ENCODE data around the gene QKI.

QKI gene

DNA sequence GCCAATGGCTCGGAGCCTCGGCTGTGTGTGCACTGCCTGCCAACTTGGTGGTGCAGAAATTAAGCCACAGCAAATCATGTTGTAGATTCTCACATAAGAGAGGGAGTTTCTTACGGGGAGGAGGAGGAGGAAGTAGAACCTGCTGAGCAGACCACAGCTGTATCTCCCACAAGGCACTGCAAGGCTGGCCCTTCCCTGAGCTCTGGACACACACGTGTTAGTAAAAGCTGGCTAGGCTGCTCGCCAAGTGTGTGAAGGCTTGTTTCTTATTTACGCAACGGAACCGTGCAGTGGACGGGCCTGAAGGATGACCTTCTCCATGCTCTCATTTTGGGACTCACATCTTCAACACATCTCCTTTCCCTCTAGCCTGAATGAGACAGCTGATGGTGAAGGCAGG is 15.7 kb upstream of the QKI start:
- Mint-ChIP-seq H3K36me3 (ENCODE audit: low read depth) (no peaks in the 10 kb centered on the region), H3K4me1 (peaks cover 3% of the 10 kb centered on the region), H3K9me3 (no peaks in the 10 kb centered on the region), H3K4me3 (no peak overlapping the region), H3K27me3 (peaks cover 22% of the 10 kb centered on the region), H3K27ac (no peak overlapping the region)
- DNase-seq = no peak
- no peak for ATAC-seq

DNA sequence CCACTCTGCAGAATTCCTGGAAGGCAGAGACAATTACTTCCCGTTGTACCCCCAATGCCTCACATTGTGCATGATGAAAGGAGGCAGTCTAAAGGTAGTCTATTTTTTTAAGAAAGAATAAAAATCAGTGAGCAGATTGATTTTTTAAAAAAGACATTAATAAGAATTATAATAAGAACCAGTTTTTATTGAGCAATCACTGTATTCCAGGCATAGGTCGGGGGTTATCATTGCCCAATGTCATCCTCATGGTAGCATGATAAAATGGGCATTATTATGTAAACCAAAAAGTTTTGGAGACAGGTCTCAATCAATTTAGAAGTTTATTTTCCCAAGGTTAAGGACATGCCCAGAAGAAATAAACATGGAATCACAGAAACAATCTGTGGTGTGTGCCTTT is 14.0 kb upstream of the QKI start:
- H3K36me3 Mint-ChIP-seq (ENCODE audit: low read depth) = no peaks in the 10 kb centered on the region
- no peak overlapping the region for H3K4me3 Mint-ChIP-seq
- peaks cover 4% of the 10 kb centered on the region for H3K4me1 Mint-ChIP-seq
- H3K27me3 Mint-ChIP-seq = peaks cover 22% of the 10 kb centered on the region
- no peaks in the 10 kb centered on the region for H3K9me3 Mint-ChIP-seq
- H3K27ac Mint-ChIP-seq = no peak overlapping the region
- DNase-seq = no peak
- ATAC-seq = no peak

DNA sequence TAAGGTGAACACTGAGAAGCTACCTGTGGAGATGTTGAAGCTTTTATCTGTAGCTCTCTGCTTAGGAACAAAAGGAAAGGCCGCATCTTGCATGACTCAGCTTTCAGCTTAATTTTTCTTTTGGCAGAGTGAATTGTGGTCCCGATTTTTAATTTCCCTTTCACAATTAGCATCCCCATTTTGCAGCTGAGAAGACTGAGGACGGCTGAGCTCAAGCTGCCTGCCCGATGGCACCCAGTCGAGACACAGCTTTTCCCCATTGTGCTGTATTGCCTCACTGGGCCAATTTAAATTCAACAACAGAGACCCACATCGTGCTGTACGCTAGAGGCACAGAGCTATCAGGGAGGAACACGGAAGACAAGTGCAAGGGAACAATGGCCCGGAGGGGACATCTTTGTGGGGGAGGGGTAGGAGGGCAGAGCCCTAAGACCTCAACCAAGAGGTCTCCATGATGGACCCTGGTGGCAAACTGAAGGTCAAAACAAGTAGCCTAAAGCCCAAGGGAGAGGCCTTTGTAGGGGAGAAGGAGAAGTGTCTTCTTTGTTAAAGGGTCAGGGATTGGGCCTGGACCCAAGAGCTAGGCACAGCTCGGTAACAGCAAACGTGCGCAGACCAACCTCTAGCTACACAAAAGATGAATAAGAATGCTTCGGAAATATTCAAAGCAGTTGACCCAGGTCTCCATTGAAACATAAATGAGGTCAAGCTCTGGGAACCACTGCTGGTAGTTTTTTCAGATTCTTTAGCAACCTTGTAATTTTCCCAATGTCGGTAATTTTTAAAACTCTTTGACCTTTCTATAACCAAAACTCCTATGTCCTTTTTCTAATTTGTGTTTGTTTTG is 13.3 kb upstream of the QKI start:
- Mint-ChIP-seq H3K36me3 (ENCODE audit: low read depth) (no peaks in the 10 kb centered on the region), H3K27ac (no peak overlapping the region), H3K4me3 (no peak overlapping the region), H3K27me3 (peaks cover 18% of the 10 kb centered on the region), H3K4me1 (peaks cover 12% of the 10 kb centered on the region), H3K9me3 (no peaks in the 10 kb centered on the region)
- DNase-seq = no peak
- no peak for ATAC-seq

DNA sequence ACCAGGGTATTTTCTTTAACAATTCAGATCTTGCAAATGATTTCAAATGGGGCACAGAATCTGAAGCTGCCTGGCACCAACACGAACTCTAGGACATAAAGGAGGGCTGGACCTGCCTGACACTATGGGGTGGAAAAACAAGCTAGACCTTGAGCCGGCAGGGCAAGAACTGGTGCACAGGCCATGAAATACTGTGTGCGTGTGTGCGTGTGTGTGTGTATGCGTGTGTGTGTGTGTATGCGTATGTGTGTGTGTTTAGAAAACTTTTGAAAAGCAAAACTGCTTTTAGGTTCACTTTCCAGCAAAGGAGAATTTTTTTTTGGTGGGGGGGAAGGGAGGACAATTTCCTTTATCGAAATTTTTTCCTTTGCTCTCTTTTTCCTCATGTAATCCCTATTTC is 11.9 kb upstream of the QKI start:
- peaks cover 6% of the 10 kb centered on the region for H3K27me3 Mint-ChIP-seq
- H3K27ac Mint-ChIP-seq = no peak overlapping the region
- no peaks in the 10 kb centered on the region for H3K9me3 Mint-ChIP-seq
- H3K4me1 Mint-ChIP-seq = peaks cover 13% of the 10 kb centered on the region
- H3K36me3 Mint-ChIP-seq (ENCODE audit: low read depth) = no peaks in the 10 kb centered on the region
- ATAC-seq (no peak), DNase-seq (no peak)
- no peak overlapping the region for H3K4me3 Mint-ChIP-seq

DNA sequence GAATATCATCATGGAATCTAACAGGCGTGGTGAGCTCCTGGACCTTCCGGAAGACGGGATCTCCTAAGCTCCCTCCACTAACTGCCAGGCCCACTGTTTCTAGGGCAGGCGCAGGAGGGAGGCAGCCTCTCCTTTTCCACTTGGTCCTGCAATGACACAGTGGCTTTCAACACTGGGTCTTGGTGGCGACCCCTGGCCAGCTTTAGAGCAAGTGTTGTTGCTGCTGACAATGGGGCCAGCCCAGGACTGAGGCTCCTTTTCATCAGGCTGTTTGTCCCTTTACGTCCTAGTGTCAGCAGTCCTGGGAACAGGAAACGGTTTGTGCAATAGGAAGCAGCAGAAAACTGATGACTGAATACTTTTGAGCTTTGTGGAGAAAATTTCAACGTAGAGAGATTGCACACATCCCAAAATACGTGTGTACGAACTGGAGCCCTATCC is 9.7 kb upstream of the QKI start:
- Mint-ChIP-seq H3K36me3 (ENCODE audit: low read depth) (no peaks in the 10 kb centered on the region), H3K4me1 (peaks cover 13% of the 10 kb centered on the region), H3K27ac (no peak overlapping the region), H3K27me3 (peaks cover 3% of the 10 kb centered on the region), H3K9me3 (no peaks in the 10 kb centered on the region), H3K4me3 (no peak overlapping the region)
- ATAC-seq = no peak
- no peak for DNase-seq

DNA sequence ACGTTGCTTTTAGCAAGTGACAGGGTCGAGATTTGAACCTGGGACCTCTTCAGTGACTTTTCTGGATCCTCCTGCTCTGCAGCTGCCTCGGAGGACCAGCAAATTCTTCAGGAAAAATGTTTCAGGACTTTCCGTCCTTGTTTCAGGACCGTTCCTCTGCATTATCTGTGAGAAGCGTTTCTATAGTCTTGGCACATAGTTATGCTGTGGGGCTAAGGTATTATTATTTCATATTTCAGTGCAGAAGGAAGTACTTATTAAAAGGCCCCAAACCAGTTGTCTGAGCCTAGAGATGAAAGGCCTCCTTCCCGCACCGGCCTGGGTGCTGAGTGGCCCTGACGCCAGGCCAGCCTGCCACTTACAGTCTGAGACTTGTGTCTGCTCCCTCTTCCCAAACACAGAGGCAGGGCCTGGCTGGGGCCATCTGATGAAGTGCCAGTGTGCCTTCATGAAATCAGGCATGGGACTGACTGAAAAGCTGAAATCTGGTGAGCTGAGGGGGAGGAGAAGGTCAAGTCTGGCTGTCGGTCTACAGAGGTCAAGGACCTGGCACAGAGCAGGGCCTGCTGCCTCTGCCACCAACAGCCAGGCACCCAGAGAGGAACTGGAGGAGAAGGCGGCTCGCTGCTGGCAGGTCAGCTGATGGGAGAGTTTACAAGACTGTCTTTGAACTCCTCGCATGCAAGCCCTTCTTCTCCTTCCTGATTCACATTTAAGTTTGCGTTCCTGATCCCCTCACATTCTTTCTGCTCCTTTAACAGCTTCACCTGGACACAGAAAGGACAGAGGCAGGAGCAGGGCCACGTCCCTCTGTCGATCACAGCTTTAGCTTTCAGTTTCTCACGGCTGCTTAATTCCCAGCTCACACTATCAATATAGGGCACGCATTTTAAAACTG is 8.9 kb upstream of the QKI start:
- DNase-seq (peak; percentile 13), ATAC-seq (peak; percentile 68)
- H3K4me1 Mint-ChIP-seq = peaks cover 13% of the 10 kb centered on the region
- no peaks in the 10 kb centered on the region for H3K9me3 Mint-ChIP-seq
- peak overlapping the region; percentile 57 for H3K27ac Mint-ChIP-seq
- H3K27me3 Mint-ChIP-seq = peaks cover 3% of the 10 kb centered on the region
- peak overlapping the region; percentile 73 for H3K4me3 Mint-ChIP-seq
- no peaks in the 10 kb centered on the region for H3K36me3 Mint-ChIP-seq (ENCODE audit: low read depth)

DNA sequence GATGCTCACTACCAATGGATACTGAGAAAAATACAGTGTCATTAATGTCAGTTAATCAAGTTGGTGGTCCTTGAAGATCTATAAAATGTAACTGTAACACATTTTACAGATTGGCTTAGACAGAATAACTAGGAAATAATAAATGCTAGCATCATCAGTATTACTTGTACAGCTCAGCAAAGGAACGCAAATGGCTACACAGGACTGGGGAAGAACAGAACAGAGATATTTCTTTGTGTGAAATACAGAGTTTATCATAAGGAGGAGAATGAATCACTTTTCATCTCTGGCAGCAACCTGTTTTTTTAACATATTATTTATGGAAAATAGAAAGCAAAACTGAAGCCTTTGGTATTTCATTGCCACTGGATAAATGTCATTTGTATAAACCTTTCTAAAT is 8.2 kb upstream of the QKI start:
- peaks cover 3% of the 10 kb centered on the region for H3K27me3 Mint-ChIP-seq
- H3K36me3 Mint-ChIP-seq (ENCODE audit: low read depth) = no peaks in the 10 kb centered on the region
- peak overlapping the region; percentile 73 for H3K4me3 Mint-ChIP-seq
- no peak for ATAC-seq
- H3K9me3 Mint-ChIP-seq = no peaks in the 10 kb centered on the region
- H3K4me1 Mint-ChIP-seq = peaks cover 15% of the 10 kb centered on the region
- DNase-seq = no peak
- peak overlapping the region; percentile 57 for H3K27ac Mint-ChIP-seq

DNA sequence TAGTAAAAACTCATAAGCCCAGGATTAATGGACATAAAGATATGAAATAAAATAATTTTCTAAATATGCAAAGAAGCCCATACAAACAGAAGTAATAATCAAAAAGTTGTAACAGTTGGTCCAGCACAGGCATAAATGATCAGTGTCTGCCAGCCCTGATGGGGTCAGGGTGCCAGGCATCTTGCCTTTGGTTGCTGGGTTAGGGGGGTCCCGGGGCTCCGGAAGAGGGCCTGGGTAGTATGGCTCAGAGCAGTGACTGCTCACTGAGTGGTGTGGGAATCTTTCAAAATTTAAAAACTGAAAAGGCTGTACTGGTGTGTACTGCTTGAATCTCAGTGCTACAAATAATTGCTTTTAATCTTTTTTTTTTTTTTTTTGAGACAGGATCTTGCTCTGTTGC is 7.7 kb upstream of the QKI start:
- no peak for DNase-seq
- H3K27ac Mint-ChIP-seq = no peak overlapping the region
- H3K4me1 Mint-ChIP-seq = peaks cover 16% of the 10 kb centered on the region
- H3K4me3 Mint-ChIP-seq = no peak overlapping the region
- H3K36me3 Mint-ChIP-seq (ENCODE audit: low read depth) = no peaks in the 10 kb centered on the region
- H3K9me3 Mint-ChIP-seq = no peaks in the 10 kb centered on the region
- H3K27me3 Mint-ChIP-seq = peaks cover 3% of the 10 kb centered on the region
- no peak for ATAC-seq

DNA sequence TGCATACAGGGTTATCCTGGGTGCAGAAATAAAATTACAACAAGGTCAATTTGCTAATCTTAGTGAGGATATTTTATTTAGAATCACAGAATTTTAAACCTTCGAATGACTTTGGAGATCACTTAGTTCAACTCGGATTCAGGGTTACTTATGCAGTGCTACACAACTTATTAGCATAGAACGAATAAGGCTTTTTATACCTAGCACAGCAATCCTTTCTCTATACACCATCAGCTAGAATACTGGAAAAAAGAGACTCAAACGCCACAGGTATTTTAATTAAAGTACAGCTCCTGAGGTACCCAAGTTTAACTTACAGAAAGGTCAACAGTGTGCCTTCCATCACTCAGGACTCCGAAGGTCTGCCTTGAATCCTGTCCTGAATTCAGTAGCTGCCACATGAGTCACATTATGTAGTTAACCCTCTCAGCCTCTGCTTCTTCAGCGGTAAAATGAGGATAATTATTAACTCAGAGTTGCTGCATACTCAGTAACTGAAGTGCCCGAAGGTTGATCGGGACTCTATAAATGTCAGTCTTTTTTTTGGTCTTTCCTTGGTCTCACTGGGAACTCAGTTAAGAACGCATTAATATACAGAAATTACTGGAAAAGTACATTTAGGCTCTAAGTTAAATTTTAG is 6.0 kb upstream of the QKI start:
- H3K27me3 Mint-ChIP-seq = peaks cover 3% of the 10 kb centered on the region

DNA sequence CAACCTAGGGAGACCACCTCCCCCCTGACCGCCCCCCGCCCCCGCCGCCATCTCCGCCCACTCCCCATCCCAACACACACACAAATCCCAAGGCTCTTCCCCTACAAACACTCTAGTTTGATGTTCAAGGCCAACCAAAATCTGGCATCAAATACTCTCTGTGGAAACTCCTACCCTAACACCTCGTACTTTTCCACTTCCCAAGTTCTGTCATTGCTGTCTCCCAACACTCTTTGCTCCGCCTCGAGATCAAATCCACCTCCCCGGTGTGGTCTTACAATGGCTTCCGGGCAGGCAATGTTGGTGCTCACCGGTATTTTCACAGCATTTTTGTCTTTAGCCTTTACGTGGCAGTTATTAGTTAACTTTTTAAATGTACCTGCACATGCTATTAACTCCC is 4.8 kb upstream of the QKI start:
- H3K9me3 Mint-ChIP-seq = no peaks in the 10 kb centered on the region
- ATAC-seq (no peak), DNase-seq (no peak)
- H3K36me3 Mint-ChIP-seq (ENCODE audit: low read depth) = no peaks in the 10 kb centered on the region
- no peak overlapping the region for H3K4me3 Mint-ChIP-seq
- H3K4me1 Mint-ChIP-seq = peaks cover 26% of the 10 kb centered on the region
- peaks cover 3% of the 10 kb centered on the region for H3K27me3 Mint-ChIP-seq
- no peak overlapping the region for H3K27ac Mint-ChIP-seq

More for the DNA sequence above, 6.0 kb upstream of the QKI start:
- no peaks in the 10 kb centered on the region for H3K36me3 Mint-ChIP-seq (ENCODE audit: low read depth)
- no peak for DNase-seq
- no peaks in the 10 kb centered on the region for H3K9me3 Mint-ChIP-seq
- H3K4me3 Mint-ChIP-seq = no peak overlapping the region
- peaks cover 26% of the 10 kb centered on the region for H3K4me1 Mint-ChIP-seq
- ATAC-seq = no peak
- no peak overlapping the region for H3K27ac Mint-ChIP-seq

DNA sequence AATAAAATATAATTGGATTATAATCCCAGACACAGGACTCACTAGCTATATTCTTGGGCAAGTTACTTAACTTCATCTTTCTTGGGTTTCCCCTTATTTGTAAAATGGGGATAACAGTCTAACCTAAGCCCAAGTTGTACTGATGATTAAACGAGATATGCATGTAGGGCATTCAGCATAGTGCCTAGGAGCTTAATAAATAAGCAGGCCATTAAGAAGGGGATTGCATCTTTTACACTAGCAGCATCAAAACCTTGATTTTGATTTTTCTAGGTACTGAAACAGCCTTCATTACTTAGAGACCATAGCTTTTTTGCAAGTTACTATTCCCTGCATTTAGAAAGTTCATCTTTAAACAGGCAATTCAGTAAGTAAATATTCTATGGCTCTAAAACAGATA is 2.2 kb upstream of the QKI start:
- Mint-ChIP-seq H3K9me3 (no peaks in the 10 kb centered on the region), H3K4me3 (peak overlapping the region; percentile 87), H3K27me3 (peaks cover 3% of the 10 kb centered on the region), H3K36me3 (ENCODE audit: low read depth) (no peaks in the 10 kb centered on the region), H3K4me1 (peaks cover 22% of the 10 kb centered on the region), H3K27ac (no peak overlapping the region)
- DNase-seq (no peak), ATAC-seq (no peak)

DNA sequence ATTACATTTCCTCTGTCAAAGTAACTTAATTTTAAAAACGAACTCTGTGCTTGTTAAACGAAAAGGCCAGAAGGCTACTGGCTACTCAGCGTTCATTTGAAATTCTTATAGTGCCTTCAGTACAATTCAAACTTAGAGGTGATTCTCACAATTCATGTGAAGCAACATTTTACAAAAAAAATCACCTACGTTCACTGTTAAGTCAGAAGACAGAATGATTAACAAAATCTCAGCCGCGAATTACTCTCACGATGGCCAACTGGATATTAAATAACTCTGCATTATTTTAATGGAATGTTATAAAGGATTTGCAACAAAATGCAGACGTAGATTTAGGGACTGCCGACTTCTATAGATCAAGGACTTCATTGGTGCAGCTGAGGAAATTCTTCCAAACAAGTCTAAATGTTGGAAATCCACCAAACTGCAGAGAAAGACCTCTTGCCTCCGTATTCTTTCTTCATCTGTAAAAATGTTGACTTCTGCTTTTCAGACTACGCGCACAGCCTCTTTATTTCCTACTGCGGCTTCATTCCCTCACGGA is 1.6 kb upstream of the QKI start:
- Mint-ChIP-seq H3K27ac (peak overlapping the region; percentile 83), H3K4me1 (peaks cover 27% of the 10 kb centered on the region), H3K4me3 (peak overlapping the region; percentile 87), H3K36me3 (ENCODE audit: low read depth) (no peaks in the 10 kb centered on the region), H3K9me3 (no peaks in the 10 kb centered on the region), H3K27me3 (peaks cover 3% of the 10 kb centered on the region)
- DNase-seq (no peak), ATAC-seq (no peak)

DNA sequence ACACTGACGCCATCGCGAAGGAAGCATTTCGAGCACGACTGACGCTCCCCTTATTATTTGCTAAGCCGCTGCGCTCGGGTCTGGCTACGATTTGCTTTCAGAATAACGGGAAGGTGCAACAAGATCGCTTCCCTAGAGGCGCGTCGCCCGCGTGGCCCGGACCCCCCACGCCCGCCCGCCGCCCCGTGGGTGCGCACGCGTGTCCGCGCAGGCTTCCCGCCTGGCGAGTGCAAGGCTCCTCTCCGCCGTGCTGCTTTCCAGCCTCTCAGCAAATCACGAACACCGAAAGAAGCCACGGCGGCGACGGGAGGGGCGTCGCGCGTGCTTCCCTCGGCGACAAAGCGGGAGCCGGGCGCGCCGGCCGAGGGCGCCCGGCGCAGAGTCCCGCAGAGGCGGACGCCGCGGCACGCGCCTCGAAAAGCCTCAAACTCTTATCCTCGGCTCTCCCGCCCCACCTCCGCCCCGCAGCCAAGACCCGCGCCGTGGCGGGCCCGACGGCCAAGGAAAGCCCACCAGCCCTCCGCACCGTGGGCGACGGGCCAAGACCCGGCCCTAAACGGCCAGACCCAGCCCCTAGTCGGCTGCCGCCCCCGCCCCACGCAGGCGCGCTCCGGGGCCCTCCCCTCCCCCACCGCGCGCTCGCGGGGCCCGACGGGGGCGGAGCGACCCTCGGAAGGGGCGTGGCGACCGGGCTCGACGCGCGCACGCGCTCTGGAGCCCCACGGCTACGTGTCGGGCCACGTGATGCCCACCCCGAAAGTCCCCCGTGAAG is 987 bp upstream of the QKI start:
- Mint-ChIP-seq H3K27ac (peak overlapping the region; percentile 83), H3K4me1 (peaks cover 31% of the 10 kb centered on the region), H3K9me3 (no peaks in the 10 kb centered on the region), H3K36me3 (ENCODE audit: low read depth) (no peaks in the 10 kb centered on the region), H3K27me3 (peaks cover 3% of the 10 kb centered on the region), H3K4me3 (peak overlapping the region; percentile 87)
- DNase-seq (peak; percentile 91), ATAC-seq (peak; percentile 56)
